GM06990 (cell line): ENCODE measurements around the gene KISS1.
"Not testable (repeated sequence)": the region's sequence is repeated elsewhere in the genome, so short reads cannot be mapped to it uniquely, and the experiment has no call there.

Experiments
- DNase-seq: peaks from one replicate; pipeline ENCODE4 v3.0.0-alpha.2; 2011; ENCODE audit not compliant: insufficient read length; ENCODE audit errors: extremely low read depth
- H3K27me3 ChIP-seq: replicated peaks from 2 replicates; pipeline ENCODE4 v1.6.0; 2011; ENCODE audit warnings: low read length; ENCODE audit not compliant: control insufficient read depth, insufficient read depth
- H3K36me3 ChIP-seq: 2 replicates; pipeline ENCODE4 v1.5.1; 2011; ENCODE audit warnings: low read length; ENCODE audit not compliant: control insufficient read depth, insufficient read depth
- H3K4me3 ChIP-seq: replicated peaks from 2 replicates; pipeline ENCODE4 v1.5.1; 2011; ENCODE audit warnings: low read depth, mild to moderate bottlenecking, control low read depth, low read length
- CTCF ChIP-seq: IDR thresholded peaks from 2 replicates; pipeline ENCODE4 v1.5.1; 2011; ENCODE audit warnings: low read length, control low read depth, mild to moderate bottlenecking, inconsistent platforms; ENCODE audit not compliant: insufficient read depth, poor library complexity, severe bottlenecking

The KISS1 gene

GRCh38 chr1:204196068-204196795 lies at the start of gene KISS1:
Gene KISS1 (minus strand): TSS chr1:204196491. CDS start chr1:204192876, 3,615 bp downstream.
- TF ChIP-seq CTCF: no peak
- H3K4me3 ChIP-seq: no peak within 1 kb of the TSS
- H3K36me3 ChIP-seq: no peaks in the 10 kb centered on the region
- DNase-seq: no peak
- peaks cover 1% of the 10 kb centered on the region for H3K27me3 ChIP-seq

GRCh38 chr1:204242920-204243319 lies 46.6 kb upstream of the KISS1 start:
- Histone ChIP-seq H3K27me3 (peaks cover 2% of the 10 kb centered on the region), H3K36me3 (no peaks in the 10 kb centered on the region), H3K4me3 (no peak overlapping the region)
- TF ChIP-seq CTCF: no peak
- no peak for DNase-seq

- Histone ChIP-seq H3K4me3 (no peak overlapping the region), H3K36me3 (no peaks in the 10 kb centered on the region), H3K27me3 (peaks cover 2% of the 10 kb centered on the region)
- TF ChIP-seq CTCF: no peak
- no peak for DNase-seq
Measured at GRCh38 chr1:204241914-204242313, 45.6 kb upstream of the KISS1 start.

- Histone ChIP-seq H3K4me3 (no peak overlapping the region), H3K36me3 (no peaks in the 10 kb centered on the region), H3K27me3 (no peaks in the 10 kb centered on the region; the same call in 1 of the 2 replicates)
- no peak for DNase-seq
- TF ChIP-seq CTCF: no peak
Measured at GRCh38 chr1:204241050-204241449, 44.8 kb upstream of the KISS1 start.

- H3K4me3 ChIP-seq: no peak overlapping the region
- TF ChIP-seq CTCF: no peak
- no peaks in the 10 kb centered on the region for H3K36me3 ChIP-seq
- DNase-seq: no peak
- H3K27me3 ChIP-seq: no peaks in the 10 kb centered on the region; the same call in 1 of the 2 replicates
Measured at GRCh38 chr1:204240233-204240632, 43.9 kb upstream of the KISS1 start.

GRCh38 chr1:204239401-204239800 lies 43.1 kb upstream of the KISS1 start:
- DNase-seq, H3K36me3 ChIP-seq, H3K27me3 ChIP-seq, H3K4me3 ChIP-seq: not testable (repeated sequence)

- H3K36me3 ChIP-seq, DNase-seq, H3K4me3 ChIP-seq, H3K27me3 ChIP-seq: not testable (repeated sequence)
Measured at GRCh38 chr1:204238520-204238919, 42.2 kb upstream of the KISS1 start.

GRCh38 chr1:204237515-204237914 lies 41.2 kb upstream of the KISS1 start:
- DNase-seq, H3K4me3 ChIP-seq, H3K27me3 ChIP-seq, H3K36me3 ChIP-seq: not testable (repeated sequence)
